ENCODE data around the gene RELN.
"Not testable (repeated sequence)": the region's sequence is repeated elsewhere in the genome, so short reads cannot be mapped to it uniquely, and the experiment has no call there.

Gene RELN

DNA sequence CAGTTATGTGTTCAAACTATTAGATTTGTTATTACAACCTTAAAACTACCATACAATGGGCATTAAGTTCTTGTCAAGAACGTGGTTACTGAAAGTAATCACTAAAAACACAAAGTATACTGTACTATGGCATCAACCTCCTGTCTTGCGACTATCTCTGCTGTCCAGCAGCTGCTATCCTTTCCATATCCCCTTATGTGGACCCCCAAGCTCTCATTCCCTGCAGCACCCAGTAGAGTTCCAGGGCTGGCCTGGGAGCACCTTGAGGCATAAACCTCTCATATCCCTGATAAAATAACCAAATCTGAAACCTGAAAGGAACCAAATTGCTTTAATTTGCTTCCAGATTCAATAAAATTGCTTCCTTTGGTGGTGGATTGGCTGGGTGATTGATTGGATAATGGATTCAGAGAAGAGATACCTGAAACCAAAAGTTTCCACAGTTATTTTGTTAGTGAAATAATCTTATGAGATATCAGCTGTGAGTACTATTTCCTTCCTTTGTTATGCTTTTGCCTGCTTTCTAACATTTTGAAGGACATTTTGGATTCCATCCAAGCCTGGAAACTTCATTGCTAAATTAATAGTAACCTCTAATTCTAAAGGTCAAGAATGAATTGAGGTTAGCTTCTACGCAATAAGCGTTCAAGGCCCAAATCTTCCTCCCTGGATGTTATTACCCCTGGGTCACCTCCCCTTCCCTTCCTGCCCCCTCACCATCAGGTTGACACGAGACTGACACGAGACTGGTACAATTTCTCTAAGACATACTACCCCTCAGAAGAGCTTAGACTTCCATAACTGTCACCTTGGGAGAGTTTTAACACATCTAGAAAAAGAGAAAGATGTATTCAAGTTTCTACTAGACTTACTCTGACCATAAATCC, 48.8 kb downstream of the RELN start:
- DNase-seq (ENCODE audit: low read depth), result no peak

- no peak for DNase-seq (ENCODE audit: low read depth)
These were observed 51.8 kb downstream of the RELN start for GRCh38 chr7:103937680-103938079.

DNA sequence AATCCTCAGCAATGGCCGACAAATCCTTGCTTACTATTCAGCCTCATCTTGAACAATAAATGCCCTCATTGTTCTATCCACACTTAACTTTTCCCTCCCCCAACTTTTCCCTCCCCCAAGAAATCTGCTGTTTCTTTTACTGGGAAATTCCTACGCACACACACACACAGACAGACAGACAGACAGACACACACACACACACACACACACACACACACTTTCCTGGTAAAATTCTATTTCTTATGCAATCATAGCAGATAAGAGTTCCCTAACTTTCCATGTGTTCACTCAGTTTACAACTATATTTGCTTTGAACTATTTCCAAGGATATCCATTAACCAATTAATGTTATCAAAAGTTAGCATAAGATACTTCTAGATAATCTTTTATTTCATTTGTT, 52.9 kb downstream of the RELN start:
- DNase-seq (ENCODE audit: low read depth), result no peak

GRCh38 chr7:103934508-103934907, 55.0 kb downstream of the RELN start:
- no peak for DNase-seq (ENCODE audit: low read depth)

GRCh38 chr7:103932389-103932788, 57.1 kb downstream of the RELN start:
- DNase-seq (ENCODE audit: low read depth), result no peak

- no peak for DNase-seq (ENCODE audit: low read depth)
These were observed 59.6 kb downstream of the RELN start for GRCh38 chr7:103929901-103930311.

DNA sequence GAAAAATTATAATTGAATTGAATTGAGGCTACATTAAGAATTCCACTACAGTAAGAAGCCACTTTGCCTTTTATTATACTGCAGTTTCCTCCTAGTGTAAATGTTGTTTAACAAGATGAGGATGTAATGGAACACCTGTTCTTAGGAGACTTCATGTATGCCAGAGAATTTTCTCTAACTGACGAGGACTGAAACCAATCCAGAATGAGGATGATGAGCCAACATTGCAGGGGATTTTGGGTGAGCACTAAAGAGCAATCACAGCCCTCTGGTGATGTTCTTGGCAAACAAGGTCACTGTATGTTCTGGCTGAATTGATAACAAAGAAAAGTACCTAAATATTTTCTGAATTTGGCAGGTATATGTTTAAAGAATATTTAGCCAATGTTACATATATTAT, 60.9 kb downstream of the RELN start:
- no peak for DNase-seq (ENCODE audit: low read depth)

DNA sequence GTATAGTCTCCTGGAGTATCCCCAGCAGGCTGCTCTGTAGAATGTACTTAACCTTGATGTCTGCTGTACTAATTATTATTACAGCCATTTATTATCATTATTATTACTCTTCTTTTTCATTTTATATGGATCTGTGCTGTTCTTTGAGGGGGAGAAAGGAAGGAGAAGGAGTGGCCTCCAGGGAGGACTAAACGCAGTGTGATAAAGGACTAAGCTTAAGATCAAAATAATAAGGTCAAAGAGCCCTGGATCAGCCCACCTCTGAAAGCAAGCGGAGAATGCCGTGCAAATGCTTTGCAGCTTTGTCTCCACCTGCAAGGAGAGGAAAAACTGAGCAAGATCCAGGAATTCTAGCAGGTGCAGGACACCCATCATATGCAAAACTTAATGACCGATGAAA, 65.3 kb downstream of the RELN start:
- DNase-seq (ENCODE audit: low read depth), result no peak

DNA sequence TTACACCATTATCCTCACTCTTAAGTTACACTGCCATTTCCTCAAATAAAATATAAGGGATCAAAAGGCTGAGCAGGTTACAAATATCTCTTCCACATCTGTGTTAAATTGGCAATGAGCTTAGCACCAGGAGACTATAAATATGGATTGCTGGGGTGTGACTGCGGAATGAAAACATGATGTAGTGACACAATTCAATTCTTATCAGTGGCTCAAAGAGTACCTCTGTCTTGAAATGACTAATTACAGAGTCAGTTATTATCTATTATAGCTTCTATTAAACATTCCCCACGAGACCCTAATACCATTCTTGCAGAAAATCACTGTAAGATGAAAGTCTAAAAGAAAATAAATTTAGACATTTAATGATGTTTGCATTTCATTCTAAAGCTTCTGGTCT, 67.1 kb downstream of the RELN start:
- no peak for DNase-seq (ENCODE audit: low read depth)

DNA sequence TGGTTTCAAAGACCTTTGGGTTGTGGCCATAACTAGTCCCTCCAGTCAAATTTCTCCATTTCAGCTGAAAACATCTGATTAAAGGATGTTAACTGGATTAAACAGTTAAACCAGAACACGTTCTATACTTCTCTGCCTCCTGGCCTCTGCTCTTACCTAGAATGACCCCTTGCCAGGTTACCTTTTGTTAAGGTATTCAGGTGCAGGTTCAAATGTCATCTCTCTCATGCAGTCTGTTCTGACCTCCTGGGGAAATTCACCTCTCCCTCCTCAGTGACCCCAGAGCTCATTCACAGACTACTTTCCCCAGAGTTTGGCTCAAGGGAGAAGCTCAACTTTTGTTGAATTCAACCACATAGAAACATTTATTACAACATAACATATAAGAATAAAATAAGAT, 67.8 kb downstream of the RELN start:
- no peak for DNase-seq (ENCODE audit: low read depth)

DNA sequence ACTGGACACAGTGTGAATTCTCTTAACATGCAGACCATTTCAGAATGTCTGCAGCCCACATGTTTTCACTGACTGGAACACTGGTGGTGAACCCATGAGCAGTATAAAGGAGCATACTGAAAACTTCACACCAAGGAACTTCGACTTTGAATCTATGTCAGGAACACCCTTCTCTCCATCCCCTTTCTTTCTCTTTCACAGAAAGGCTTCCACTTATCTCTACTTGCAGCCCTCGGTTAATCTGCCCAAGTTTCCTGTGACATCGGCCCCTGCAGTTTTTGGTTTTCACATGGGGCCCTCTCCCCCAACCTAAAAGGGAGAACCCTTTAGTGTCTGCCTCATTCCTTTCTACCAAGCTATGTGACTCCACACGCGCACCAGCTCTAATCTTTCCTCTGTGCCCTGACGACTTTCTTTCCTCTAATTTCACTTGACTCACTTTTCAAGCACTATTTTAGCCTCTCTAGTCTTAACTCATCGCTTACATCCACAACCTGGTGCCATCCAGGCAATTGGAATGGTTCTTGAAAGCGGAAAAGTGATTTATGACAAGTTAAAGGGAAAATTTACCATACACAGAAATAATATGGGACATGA, 70.1 kb downstream of the RELN start:
- DNase-seq (ENCODE audit: low read depth), result no peak

DNA sequence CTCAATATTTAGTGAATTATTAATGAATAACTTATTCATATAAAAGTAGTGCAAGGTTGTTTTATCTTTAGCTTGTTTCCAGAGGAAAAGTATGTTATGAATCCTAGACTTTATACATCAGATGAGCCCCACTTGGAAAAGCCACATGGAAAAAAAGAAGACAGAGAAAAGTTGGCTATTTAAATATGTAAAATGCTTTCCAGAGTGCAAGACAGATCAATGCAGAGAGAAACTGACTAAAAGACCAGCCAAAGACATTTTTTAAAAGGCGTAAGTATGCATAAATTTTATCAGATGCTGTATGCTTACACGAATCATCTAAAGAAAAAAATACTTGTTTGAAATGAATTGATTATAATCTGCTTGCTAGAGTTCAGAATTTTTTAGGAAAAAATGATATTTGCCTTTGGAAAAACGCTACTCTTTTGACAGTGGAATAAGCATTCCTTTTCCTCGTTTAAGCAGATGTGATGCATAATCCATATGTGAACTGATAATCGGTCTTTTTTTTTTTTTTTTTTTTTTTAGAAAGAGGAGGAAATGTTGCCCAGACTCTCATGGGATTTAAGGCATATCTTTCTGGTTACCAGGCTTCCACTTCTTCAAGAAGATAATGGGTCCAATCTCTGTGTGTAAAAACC, 70.7 kb downstream of the RELN start:
- DNase-seq (ENCODE audit: low read depth), result no peak

- DNase-seq (ENCODE audit: low read depth), result no peak
These were observed 73.6 kb downstream of the RELN start for GRCh38 chr7:103915680-103916357.

DNA sequence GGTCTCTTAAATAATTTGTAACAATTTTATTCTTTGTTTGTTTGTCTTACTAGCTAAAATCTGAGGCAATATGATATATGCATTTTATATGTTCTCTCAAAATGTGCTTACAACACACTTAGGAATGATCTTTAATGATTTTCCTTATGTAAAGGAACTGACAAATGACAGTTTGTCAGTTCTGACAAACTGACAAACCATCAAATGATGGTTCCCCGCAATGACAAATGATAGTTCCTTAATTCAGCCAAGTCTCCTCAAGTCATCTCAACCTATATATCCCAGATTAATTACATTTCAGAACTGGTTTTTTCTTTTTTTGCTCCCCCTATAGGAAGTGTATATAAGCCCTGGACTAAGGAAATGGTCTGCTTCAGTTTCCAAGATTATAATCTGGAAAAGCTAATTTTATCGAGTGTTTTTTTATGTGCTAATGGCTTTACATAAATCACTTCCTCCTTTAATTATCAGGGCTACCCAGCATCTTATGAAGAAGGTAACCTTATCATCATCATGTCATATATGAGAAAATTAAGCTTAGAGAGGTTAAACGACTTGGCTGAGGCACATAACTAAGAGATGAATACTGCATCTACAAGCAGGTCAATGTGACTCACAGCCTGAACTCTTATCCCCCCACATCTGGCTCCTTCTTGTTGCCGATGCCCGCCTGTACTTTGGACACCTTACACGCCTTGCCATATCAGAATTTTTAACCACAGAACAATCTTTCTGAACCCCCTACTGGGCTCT, 75.1 kb downstream of the RELN start:
- DNase-seq (ENCODE audit: low read depth), result no peak

- no peak for DNase-seq (ENCODE audit: low read depth)
These were observed 76.4 kb downstream of the RELN start for GRCh38 chr7:103912891-103913605.

DNA sequence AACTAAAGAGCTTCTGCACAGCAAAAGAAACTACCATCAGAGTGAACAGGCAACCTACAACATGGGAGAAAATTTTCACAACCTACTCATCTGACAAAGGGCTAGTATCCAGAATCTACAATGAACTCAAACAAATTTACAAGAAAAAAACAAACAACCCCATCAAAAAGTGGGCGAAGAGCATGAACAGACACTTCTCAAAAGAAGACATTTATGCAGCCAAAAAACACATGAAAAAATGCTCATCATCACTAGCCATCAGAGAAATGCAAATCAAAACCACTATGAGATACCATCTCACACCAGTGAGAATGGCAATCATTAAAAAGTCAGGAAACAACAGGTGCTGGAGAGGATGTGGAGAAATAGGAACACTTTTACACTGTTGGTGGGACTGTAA, 78.4 kb downstream of the RELN start:
- DNase-seq (ENCODE audit: low read depth), result not testable (repeated sequence)

- DNase-seq (ENCODE audit: low read depth), result no peak
These were observed 83.5 kb downstream of the RELN start for GRCh38 chr7:103905997-103906396.

GRCh38 chr7:103902917-103903316, 86.5 kb downstream of the RELN start:
- no peak for DNase-seq (ENCODE audit: low read depth)

DNA sequence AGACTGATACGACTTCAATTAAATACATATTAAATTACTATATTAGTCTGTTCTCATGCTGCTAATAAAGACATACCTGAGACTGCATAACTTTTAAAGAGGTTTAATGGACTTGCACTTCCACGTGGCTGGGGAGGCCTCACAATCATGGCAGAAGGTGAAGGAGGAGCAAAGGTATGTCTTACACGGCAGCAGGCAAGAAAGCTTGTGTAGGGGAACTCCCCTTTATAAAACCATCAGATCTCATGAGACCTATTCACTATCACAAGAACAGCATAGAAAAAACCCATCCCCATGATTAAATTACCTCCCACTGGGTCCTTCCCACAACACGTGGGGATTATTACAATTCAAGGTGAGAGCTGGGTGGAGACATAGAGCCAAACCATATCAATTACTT, 92.6 kb downstream of the RELN start:
- not testable (repeated sequence) for DNase-seq (ENCODE audit: low read depth)

- no peak for DNase-seq (ENCODE audit: low read depth)
These were observed 94.5 kb downstream of the RELN start for GRCh38 chr7:103894656-103895596.

Data from activated T-helper 1 cell treated with Interleukin-2 at 50 U/mL for 16 hours (primary cell).